Measurements from ENCODE around the gene GLMP. TPM values are rescaled to one million over a fixed set of nuclear protein-coding genes. Genes with fewer than 3 reads are reported as not detected.

GLMP gene
- total RNA-seq: 71.4 and 85.6 TPM in 2 replicates

GRCh38 chr1:156295391-156295947, at the start of gene GLMP:
GLMP (minus strand) TSS chr1:156295679; CDS start chr1:156295645, 34 bp downstream.

GRCh38 chr1:156338180-156338976, 42.9 kb upstream of the GLMP start, which contains the start of the genes CCT3 and TSACC:
CCT3 (minus strand) TSS chr1:156338292; CDS start chr1:156338184, 108 bp downstream.
TSACC (plus strand) TSS chr1:156338526; CDS start chr1:156339758, 1,232 bp downstream.

GRCh38 chr1:156298852-156299357, 3.4 kb upstream of the GLMP start, which contains the start of gene VHLL:
VHLL (minus strand) TSS chr1:156299307; CDS start chr1:156299189, 118 bp downstream.

GRCh38 chr1:156284112-156284511, 11.4 kb downstream of the GLMP start, which contains the start of gene TMEM79:
TMEM79 (plus strand) TSS chr1:156284325; CDS start chr1:156285227, 902 bp downstream.

GRCh38 chr1:156282479-156283222, 12.8 kb downstream of the GLMP start, which contains the start of gene SMG5:
SMG5 (minus strand) TSS chr1:156282825; CDS start chr1:156282680, 145 bp downstream.

GRCh38 chr1:156247460-156248322, 47.8 kb downstream of the GLMP start, which contains the start of gene PAQR6:
PAQR6 (minus strand) TSS chr1:156248056; CDS start chr1:156246731, 1,325 bp downstream.

Other genes with a start within 250 kb of the GLMP start
- 13.5 and 21.9 TPM in 2 replicates for gene UBQLN4, start 241.9 kb downstream of the GLMP start, total RNA-seq
- gene LAMTOR2, start 240.9 kb downstream of the GLMP start, total RNA-seq: 57.0 and 75.0 TPM in 2 replicates
- not detected in 2 replicates for gene RAB25, start 234.5 kb downstream of the GLMP start, total RNA-seq
- 0.18 and 0.81 TPM in 2 replicates for gene MEX3A, start 213.2 kb downstream of the GLMP start, total RNA-seq
- gene LMNA, start 181.0 kb downstream of the GLMP start, total RNA-seq: 661 and 681 TPM in 2 replicates
- gene SEMA4A, start 142.1 kb downstream of the GLMP start, total RNA-seq: 0.54 TPM in 1 of 2 replicates, not detected in the other
- 11.9 and 13.8 TPM in 2 replicates for gene SLC25A44, start 101.6 kb downstream of the GLMP start, total RNA-seq
- gene PMF1, start 82.7 kb downstream of the GLMP start, total RNA-seq: 44.1 and 57.0 TPM in 2 replicates
- gene BGLAP, start 53.5 kb downstream of the GLMP start, total RNA-seq: 1.4 TPM in 1 of 2 replicates, not detected in the other
- 0.32 and 1.6 TPM in 2 replicates for gene PAQR6, start 47.6 kb downstream of the GLMP start, total RNA-seq
- gene SMG5, start 12.9 kb downstream of the GLMP start, total RNA-seq: 38.8 and 39.7 TPM in 2 replicates
- gene TMEM79, start 11.4 kb downstream of the GLMP start, total RNA-seq: 0.90 and 1.1 TPM in 2 replicates
- gene VHLL, start 3.6 kb upstream of the GLMP start, total RNA-seq: not detected in 2 replicates
- gene CCT3, start 42.6 kb upstream of the GLMP start, total RNA-seq: 254 and 318 TPM in 2 replicates
- 2.6 TPM in 1 of 2 replicates, not detected in the other for gene TSACC, start 42.8 kb upstream of the GLMP start, total RNA-seq
- gene RHBG, start 73.5 kb upstream of the GLMP start, total RNA-seq: not detected in 2 replicates
- gene MEF2D, start 205.1 kb upstream of the GLMP start, total RNA-seq: 20.4 and 26.9 TPM in 2 replicates